Mesenchymal stem cell (in vitro differentiated cells and primary cell): Measurements from ENCODE around the gene IFNW1.

Experiments
- DNase-seq: peaks from one replicate; pipeline ENCODE4 v3.0.0-alpha.2; 2013
- H2AFZ ChIP-seq: one replicate; pipeline ENCODE4 v1.6.1; 2013; ENCODE audit warnings: low read depth, mild to moderate bottlenecking, control low read depth, inconsistent platforms, low read length, moderate library complexity
- H2AK5ac ChIP-seq: 2 replicates; pipeline ENCODE4 v1.6.1; 2013; ENCODE audit warnings: low read length, moderate library complexity, mild to moderate bottlenecking, inconsistent platforms; ENCODE audit not compliant: severe bottlenecking
- H2BK120ac ChIP-seq: one replicate; pipeline ENCODE4 v1.6.1; 2013; ENCODE audit warnings: low read depth, mild to moderate bottlenecking, inconsistent platforms, low read length, moderate library complexity
- H2BK12ac ChIP-seq, 2 experiments: one replicate each; pipeline ENCODE4 v1.6.1; 2013; ENCODE audit warnings: inconsistent platforms in 2 of 2, low read length in 2 of 2, mild to moderate bottlenecking in 2 of 2, moderate library complexity in 2 of 2, control low read depth in 1 of 2
- H2BK15ac ChIP-seq: one replicate; pipeline ENCODE4 v1.6.1; 2013; ENCODE audit warnings: mild to moderate bottlenecking, low read depth, inconsistent platforms; ENCODE audit not compliant: poor library complexity, severe bottlenecking
- H2BK5ac ChIP-seq: 2 replicates; pipeline ENCODE4 v1.6.1; 2013; ENCODE audit warnings: low read depth, mild to moderate bottlenecking, low read length, control low read depth, inconsistent platforms; ENCODE audit not compliant: poor library complexity, severe bottlenecking
- H3K14ac ChIP-seq, 2 experiments: one replicate each; pipeline ENCODE4 v1.6.1; 2013; ENCODE audit warnings: inconsistent platforms in 2 of 2, low read length in 2 of 2, control low read depth in 1 of 2, mild to moderate bottlenecking in 1 of 2, moderate library complexity in 1 of 2
- H3K18ac ChIP-seq, 2 experiments: one replicate each; pipeline ENCODE4 v1.6.1; 2013; ENCODE audit warnings: inconsistent platforms in 2 of 2, low read length in 2 of 2, control low read depth in 1 of 2, low read depth in 1 of 2, mild to moderate bottlenecking in 1 of 2
- H3K23ac ChIP-seq, 2 experiments: one replicate each; pipeline ENCODE4 v1.6.1; 2013; ENCODE audit warnings: inconsistent platforms in 2 of 2, low read length in 2 of 2, mild to moderate bottlenecking in 2 of 2, moderate library complexity in 2 of 2, control low read depth in 1 of 2
- H3K27ac ChIP-seq: 2 replicates; pipeline ENCODE4 v1.5.1; 2013; ENCODE audit warnings: mild to moderate bottlenecking, moderate library complexity, low read length, control low read depth, inconsistent platforms; ENCODE audit not compliant: poor library complexity, severe bottlenecking
- H3K27me3 ChIP-seq, 2 experiments: 2 replicates each; pipeline versions ENCODE4 v1.6.1 to v1.7.0; 2013; ENCODE audit warnings: low read length in 2 of 2, mild to moderate bottlenecking in 2 of 2, moderate library complexity in 2 of 2, control low read depth in 1 of 2, inconsistent platforms in 1 of 2; ENCODE audit not compliant: control insufficient read depth in 1 of 2, insufficient read depth in 1 of 2
- H3K36me3 ChIP-seq, 2 experiments: 2 replicates each; pipeline versions ENCODE4 v1.6.1 to v1.7.0; 2013; ENCODE audit warnings: low read length in 2 of 2, control low read depth in 1 of 2, inconsistent platforms in 1 of 2, low read depth in 1 of 2, mild to moderate bottlenecking in 1 of 2; ENCODE audit not compliant: insufficient read depth in 2 of 2, control insufficient read depth in 1 of 2
- H3K4ac ChIP-seq, 2 experiments: one replicate each; pipeline ENCODE4 v1.6.1; 2013; ENCODE audit warnings: inconsistent platforms in 2 of 2, low read length in 2 of 2, mild to moderate bottlenecking in 2 of 2, moderate library complexity in 2 of 2, control low read depth in 1 of 2, low read depth in 1 of 2
- H3K4me1 ChIP-seq: 2 replicates; pipeline ENCODE4 v1.6.1; 2013; ENCODE audit warnings: low read depth, low read length, control low read depth; ENCODE audit not compliant: control insufficient read depth, insufficient read depth
- H3K4me2 ChIP-seq: 2 replicates; pipeline ENCODE4 v1.6.1; 2013; ENCODE audit warnings: low read length, mild to moderate bottlenecking, inconsistent platforms; ENCODE audit not compliant: poor library complexity, severe bottlenecking
- H3K4me3 ChIP-seq, 2 experiments: 2 replicates each; pipeline versions ENCODE4 v1.5.1 to v1.7.0; 2013; ENCODE audit warnings: low read length in 2 of 2, mild to moderate bottlenecking in 2 of 2, control low read depth in 1 of 2, low read depth in 1 of 2; ENCODE audit not compliant: insufficient read depth in 1 of 2
- H3K79me1 ChIP-seq: replicated peaks from 2 replicates; pipeline ENCODE4 v1.6.1; 2013; ENCODE audit warnings: mild to moderate bottlenecking, control low read depth, low read length, inconsistent platforms; ENCODE audit not compliant: poor library complexity, severe bottlenecking
- H3K9ac ChIP-seq: 2 replicates; pipeline ENCODE4 v1.7.0; 2013; ENCODE audit warnings: mild to moderate bottlenecking, low read length, moderate library complexity
- H3K9me3 ChIP-seq: 2 replicates; pipeline ENCODE4 v1.7.0; 2013; ENCODE audit warnings: mild to moderate bottlenecking, low read length; ENCODE audit not compliant: control insufficient read depth
- H4K8ac ChIP-seq: one replicate; pipeline ENCODE4 v1.6.1; 2013; ENCODE audit warnings: inconsistent platforms, mild to moderate bottlenecking, low read length, moderate library complexity
- H4K91ac ChIP-seq: one replicate; pipeline ENCODE4 v1.6.1; 2013; ENCODE audit warnings: mild to moderate bottlenecking, low read length, inconsistent platforms
- WGBS: methylation state at CpG from one replicate; pipeline ENCODE4 v1.1.7; 2013; ENCODE audit warnings: mixed read lengths; 5-methylcytosine and 5-hydroxymethylcytosine counted together

The IFNW1 gene

GRCh38 chr9:21121595-21122251 is 19.9 kb downstream of the IFNW1 start:
- Histone ChIP-seq H3K79me1 (no peaks in the 10 kb centered on the region), H2AFZ (no peak overlapping the region), H2BK5ac (no peak overlapping the region), H3K4ac (no peak overlapping the region), H3K9ac (no peak overlapping the region), H3K27me3 (no peaks in the 10 kb centered on the region), H3K4me3 (no peak overlapping the region), H2BK15ac (no peak overlapping the region), H4K91ac (no peak overlapping the region), H3K27ac (no peak overlapping the region), H3K4me1 (no peaks in the 10 kb centered on the region), H2BK120ac (no peak overlapping the region), H2AK5ac (no peak overlapping the region), H3K9me3 (no peaks in the 10 kb centered on the region), H3K36me3 (no peaks in the 10 kb centered on the region), H2BK12ac (no peak overlapping the region), H3K4me2 (no peak overlapping the region), H4K8ac (no peak overlapping the region), H3K18ac (no peak overlapping the region), H3K23ac (no peak overlapping the region), H3K14ac (no peak overlapping the region)
- no peak for DNase-seq
- WGBS = 71% methylated on average over 3 of the region's 4 CpGs

- H3K23ac ChIP-seq = peak overlapping the region in 1 of 2 experiments; percentile 90
- H4K91ac ChIP-seq = no peak overlapping the region
- no peak overlapping the region for H3K9ac ChIP-seq
- no peak overlapping the region for H2BK5ac ChIP-seq
- no peak overlapping the region for H2BK15ac ChIP-seq
- H3K9me3 ChIP-seq = no peaks in the 10 kb centered on the region
- 93% methylated on average over 2 of the region's 2 CpGs for WGBS
- no peak overlapping the region for H3K4me2 ChIP-seq
- no peak overlapping the region for H3K4ac ChIP-seq
- no peaks in the 10 kb centered on the region for H3K27me3 ChIP-seq
- H3K4me1 ChIP-seq = no peaks in the 10 kb centered on the region
- no peak for DNase-seq
- no peak overlapping the region for H3K27ac ChIP-seq
- H3K36me3 ChIP-seq = no peaks in the 10 kb centered on the region
- no peak overlapping the region for H2AK5ac ChIP-seq
- no peak overlapping the region for H3K4me3 ChIP-seq
- H3K18ac ChIP-seq = peak overlapping the region in 1 of 2 experiments; percentile 21
- no peak overlapping the region for H2BK12ac ChIP-seq
- H3K14ac ChIP-seq = no peak overlapping the region
- H2AFZ ChIP-seq = no peak overlapping the region
- H3K79me1 ChIP-seq = no peaks in the 10 kb centered on the region
- no peak overlapping the region for H4K8ac ChIP-seq
- H2BK120ac ChIP-seq = no peak overlapping the region
Measured at GRCh38 chr9:21121079-21121478, 20.6 kb downstream of the IFNW1 start.

GRCh38 chr9:21119093-21119770 is 22.4 kb downstream of the IFNW1 start:
- no peak overlapping the region for H3K4me3 ChIP-seq
- no peak overlapping the region for H4K91ac ChIP-seq
- H3K9me3 ChIP-seq = no peaks in the 10 kb centered on the region
- no peak overlapping the region for H3K27ac ChIP-seq
- H3K36me3 ChIP-seq = no peaks in the 10 kb centered on the region
- H3K9ac ChIP-seq = no peak overlapping the region
- H2BK5ac ChIP-seq = no peak overlapping the region
- H2BK15ac ChIP-seq = no peak overlapping the region
- no peak overlapping the region for H2BK120ac ChIP-seq
- H3K27me3 ChIP-seq = no peaks in the 10 kb centered on the region
- H3K4ac ChIP-seq = no peak overlapping the region
- H2AFZ ChIP-seq = no peak overlapping the region
- WGBS = 90% methylated on average over 7 of the region's 7 CpGs
- no peak overlapping the region for H3K18ac ChIP-seq
- H3K79me1 ChIP-seq = no peaks in the 10 kb centered on the region
- no peak overlapping the region for H2AK5ac ChIP-seq
- H3K4me2 ChIP-seq = no peak overlapping the region
- H3K4me1 ChIP-seq = no peaks in the 10 kb centered on the region
- no peak overlapping the region for H4K8ac ChIP-seq
- H3K14ac ChIP-seq = no peak overlapping the region
- no peak for DNase-seq
- no peak overlapping the region for H2BK12ac ChIP-seq
- H3K23ac ChIP-seq = no peak overlapping the region

- no CpG with 5 or more reads among the region's 2 CpGs for WGBS
- no peak overlapping the region for H4K91ac ChIP-seq
- H3K23ac ChIP-seq = no peak overlapping the region
- no peak overlapping the region for H2BK12ac ChIP-seq
- no peaks in the 10 kb centered on the region for H3K79me1 ChIP-seq
- H3K4me2 ChIP-seq = no peak overlapping the region
- no peak overlapping the region for H2BK120ac ChIP-seq
- no peak overlapping the region for H3K27ac ChIP-seq
- H3K18ac ChIP-seq = no peak overlapping the region
- H3K9ac ChIP-seq = no peak overlapping the region
- no peak for DNase-seq
- H3K9me3 ChIP-seq = no peaks in the 10 kb centered on the region
- no peak overlapping the region for H4K8ac ChIP-seq
- no peaks in the 10 kb centered on the region for H3K27me3 ChIP-seq
- H3K36me3 ChIP-seq = no peaks in the 10 kb centered on the region
- no peaks in the 10 kb centered on the region for H3K4me1 ChIP-seq
- no peak overlapping the region for H2BK15ac ChIP-seq
- H2AK5ac ChIP-seq = no peak overlapping the region
- H2BK5ac ChIP-seq = no peak overlapping the region
- no peak overlapping the region for H2AFZ ChIP-seq
- H3K4ac ChIP-seq = no peak overlapping the region
- H3K4me3 ChIP-seq = no peak overlapping the region
- no peak overlapping the region for H3K14ac ChIP-seq
Measured at GRCh38 chr9:21114311-21114710, 27.3 kb downstream of the IFNW1 start.
